ENCODE results near the gene TRAF4.
A peak's percentile ranks its signal among the peaks of the same experiment; 100 is the strongest.

TRAF4 gene

GRCh38 chr17:28743243-28744103 is at the start of gene TRAF4:
Gene TRAF4 (plus strand): TSS chr17:28744011. CDS start chr17:28744113, 102 bp downstream.
- DNase-seq, result peak; percentile 92

GRCh38 chr17:28698253-28698941 is 45.4 kb upstream of the TRAF4 start:
- no peak for DNase-seq

GRCh38 chr17:28700278-28700677 is 43.5 kb upstream of the TRAF4 start:
- DNase-seq, result no peak

- no peak for DNase-seq
Measured at GRCh38 chr17:28700830-28701492, 42.9 kb upstream of the TRAF4 start.

- DNase-seq, result no peak
Measured at GRCh38 chr17:28702026-28702751, 41.6 kb upstream of the TRAF4 start.

- DNase-seq, result no peak
Measured at GRCh38 chr17:28702752-28703150, 41.1 kb upstream of the TRAF4 start.

- DNase-seq, result no peak
Measured at GRCh38 chr17:28703552-28704218, 40.1 kb upstream of the TRAF4 start.

- no peak for DNase-seq
Measured at GRCh38 chr17:28704219-28704858, 39.5 kb upstream of the TRAF4 start.

- DNase-seq, result no peak
Measured at GRCh38 chr17:28705074-28705659, 38.6 kb upstream of the TRAF4 start.

- no peak for DNase-seq
Measured at GRCh38 chr17:28705728-28706334, 38.0 kb upstream of the TRAF4 start.

GRCh38 chr17:28706471-28707338 is 37.1 kb upstream of the TRAF4 start:
- DNase-seq, result no peak

GRCh38 chr17:28707339-28707720 is 36.5 kb upstream of the TRAF4 start:
- no peak for DNase-seq

- peak; percentile 93 for DNase-seq
Measured at GRCh38 chr17:28710861-28711722, 32.7 kb upstream of the TRAF4 start.

GRCh38 chr17:28711723-28712031 is 32.1 kb upstream of the TRAF4 start, which contains the start of gene PROCA1:
Gene PROCA1 (minus strand): TSS chr17:28711888. CDS start chr17:28711660, 228 bp downstream.
- DNase-seq, result peak; percentile 78

GRCh38 chr17:28712032-28712704 is 31.6 kb upstream of the TRAF4 start:
- peak; percentile 80 for DNase-seq

GRCh38 chr17:28712705-28713415 is 31.0 kb upstream of the TRAF4 start:
- DNase-seq, result no peak

- DNase-seq, result no peak
Measured at GRCh38 chr17:28714281-28714680, 29.5 kb upstream of the TRAF4 start.

GRCh38 chr17:28715217-28715616 is 28.6 kb upstream of the TRAF4 start:
- no peak for DNase-seq
